Naive thymus-derived CD4-positive, alpha-beta T cell (primary cell): ENCODE measurements around the gene ARHGEF7. TPM values are rescaled to one million over a fixed set of nuclear protein-coding genes. Genes with fewer than 3 reads are reported as not detected.

Source experiments
- ATAC-seq: fragments of 150-1000 bp; cut with Tn5 transposase; 2 replicates; pipeline ENCODE4 v1.10.0; 2021; ENCODE audit warnings: mild to moderate bottlenecking, moderate library complexity
- CTCF ChIA-PET: fragments of 350-600 bp; sonication (Branson Sonifier 250); formaldehyde crosslinking; loops from one replicate; lab custom pipeline; 2021; ENCODE audit warnings: antibody characterized with exemption; lab: Charles Lee
- POLR2A ChIA-PET: fragments of 350-600 bp; sonication (Branson Sonifier 250); formaldehyde crosslinking; loops from one replicate; lab custom pipeline; 2021; ENCODE audit warnings: antibody characterized with exemption, inconsistent platforms; lab: Charles Lee
- DNase-seq, 9 donors: peaks; one replicate each; pipeline versions ENCODE4 v3.0.0 to v3.0.0-alpha.2; 2020 to 2022; ENCODE audit warnings: mixed read lengths in 1 of 9
- H3K27ac ChIP-seq: one replicate; pipeline ENCODE4 v1.7.0; 2013; ENCODE audit warnings: mild to moderate bottlenecking, low read depth, low read length, moderate library complexity
- H3K27me3 ChIP-seq, 2 donors: one replicate each; pipeline ENCODE4 v1.7.0; 2013; ENCODE audit warnings: low read length in 2 of 2, mild to moderate bottlenecking in 2 of 2, moderate library complexity in 2 of 2; ENCODE audit not compliant: control insufficient read depth in 2 of 2, insufficient read depth in 2 of 2
- H3K36me3 ChIP-seq, 3 experiments: 1 replicate in 2 of 3; 2 replicates in 1 of 3; pipeline ENCODE4 v1.7.0; 2013; ENCODE audit warnings: low read length in 3 of 3, mild to moderate bottlenecking in 3 of 3, moderate library complexity in 1 of 3; ENCODE audit not compliant: insufficient read depth in 3 of 3, control insufficient read depth in 2 of 3
- H3K4me1 ChIP-seq, 2 donors: one replicate each; pipeline ENCODE4 v1.7.0; 2013; ENCODE audit warnings: low read length in 2 of 2, mild to moderate bottlenecking in 2 of 2, moderate library complexity in 1 of 2; ENCODE audit not compliant: control insufficient read depth in 2 of 2, insufficient read depth in 2 of 2
- H3K4me3 ChIP-seq: 2 replicates; pipeline ENCODE4 v1.7.0; 2013; ENCODE audit warnings: mild to moderate bottlenecking, low read length
- H3K9me3 ChIP-seq, 3 experiments: 1 replicate in 2 of 3; 2 replicates in 1 of 3; pipeline ENCODE4 v1.7.0; 2013; ENCODE audit warnings: low read length in 3 of 3; ENCODE audit not compliant: control insufficient read depth in 2 of 3
- H3K27ac Mint-ChIP-seq, 9 donors: one replicate each; pipeline ENCODE4 v1.8.0; 2020 to 2022; ENCODE audit warnings: mixed read lengths in 9 of 9, mild to moderate bottlenecking in 8 of 9, moderate library complexity in 5 of 9, inconsistent platforms in 2 of 9
- H3K27me3 Mint-ChIP-seq, 5 donors: one replicate each; pipeline ENCODE4 v1.8.0; 2021 to 2022; ENCODE audit warnings: mixed read lengths in 5 of 5, mild to moderate bottlenecking in 1 of 5
- H3K36me3 Mint-ChIP-seq, 5 donors: one replicate each; pipeline ENCODE4 v1.8.0; 2020 to 2022; ENCODE audit warnings: mixed read lengths in 5 of 5, mild to moderate bottlenecking in 3 of 5, inconsistent platforms in 1 of 5
- H3K4me1 Mint-ChIP-seq, 7 donors: one replicate each; pipeline ENCODE4 v1.8.0; 2020 to 2022; ENCODE audit warnings: mixed read lengths in 7 of 7, mild to moderate bottlenecking in 3 of 7, inconsistent platforms in 1 of 7
- H3K4me3 Mint-ChIP-seq, 10 donors: one replicate each; pipeline ENCODE4 v1.8.0; 2020 to 2022; ENCODE audit warnings: mild to moderate bottlenecking in 10 of 10, mixed read lengths in 10 of 10, moderate library complexity in 6 of 10, inconsistent platforms in 2 of 10
- H3K9me3 Mint-ChIP-seq, 11 donors: one replicate each; pipeline ENCODE4 v1.8.0; 2020 to 2022; ENCODE audit warnings: mixed read lengths in 11 of 11, mild to moderate bottlenecking in 4 of 11, inconsistent platforms in 1 of 11, moderate library complexity in 1 of 11
- intact Hi-C, 2 donors: fragments of 100-400 bp; cut with micrococcal nuclease; formaldehyde crosslinking; loops; one replicate each; pipeline ENCODE4 v1.15.1; 2023
- polyA plus RNA-seq, 2 donors: library from polyadenylated mRNA; unstranded; fragments of 300-500 nt; fragmentation: Illumina TruSeq; gene quantifications; one replicate each; pipeline ENCODE4 v1.2.3, GENCODE V29; 2021
- total RNA-seq, 6 experiments: library from RNA in 5 of 6; stranded (reverse) in 5 of 6; gene quantifications; 1 replicate in 5 of 6; 2 replicates in 1 of 6; pipeline ENCODE4 v1.2.3 and lab custom pipeline; 2021 to 2026

The ARHGEF7 gene
- total and polyA plus RNA-seq, 7 experiments from 2014 or later: 10.0 to 84.0 (median 76.7) TPM

- no peak overlapping the region for H3K27ac Mint-ChIP-seq
- ATAC-seq (no peak), DNase-seq (no peak)
- intact Hi-C loops: no loop called here
- H3K4me3 ChIP-seq: no peak overlapping the region
- H3K27me3 ChIP-seq: no peaks in the 10 kb centered on the region
- H3K4me1 Mint-ChIP-seq: peaks cover 0 to 5% (median 0%) of the 10 kb centered on the region in 7 donors
- no peaks in the 10 kb centered on the region for H3K27me3 Mint-ChIP-seq
- no peaks in the 10 kb centered on the region for H3K4me1 ChIP-seq
- no peak overlapping the region for H3K27ac ChIP-seq
- H3K36me3 Mint-ChIP-seq: peaks cover 7 to 31% (median 19%) of the 10 kb centered on the region in 5 donors
- H3K9me3 ChIP-seq: peaks cover 0 to 7% (median 0%) of the 10 kb centered on the region in 3 experiments
- H3K9me3 Mint-ChIP-seq: peaks cover 0 to 12% (median 2%) of the 10 kb centered on the region in 11 donors
- ChIA-PET CTCF (no interaction called here), POLR2A (no interaction called here)
- peaks cover 0 to 12% (median 0%) of the 10 kb centered on the region in 3 experiments for H3K36me3 ChIP-seq
- H3K4me3 Mint-ChIP-seq: no peak overlapping the region
These were observed 202.0 kb downstream of the ARHGEF7 start for GRCh38 chr13:111317042-111317550.

GRCh38 chr13:111317571-111318345, 202.6 kb downstream of the ARHGEF7 start:
- ATAC-seq: no peak
- ChIA-PET POLR2A (no interaction called here), CTCF (no interaction called here)
- intact Hi-C loops: no loop called here
- peaks cover 0 to 5% (median 0%) of the 10 kb centered on the region in 7 donors for H3K4me1 Mint-ChIP-seq
- no peak overlapping the region for H3K4me3 ChIP-seq
- H3K27ac ChIP-seq: no peak overlapping the region
- H3K4me1 ChIP-seq: no peaks in the 10 kb centered on the region
- H3K27ac Mint-ChIP-seq: peak overlapping the region in 1 of 9 donors; percentile 3
- peaks cover 3 to 25% (median 13%) of the 10 kb centered on the region in 5 donors for H3K36me3 Mint-ChIP-seq
- peaks cover 0 to 4% (median 0%) of the 10 kb centered on the region in 3 experiments for H3K9me3 ChIP-seq
- H3K9me3 Mint-ChIP-seq: peaks cover 0 to 5% (median 1%) of the 10 kb centered on the region in 11 donors
- no peaks in the 10 kb centered on the region for H3K27me3 Mint-ChIP-seq
- no peak overlapping the region for H3K4me3 Mint-ChIP-seq
- no peak for DNase-seq
- peaks cover 0 to 10% (median 0%) of the 10 kb centered on the region in 3 experiments for H3K36me3 ChIP-seq
- H3K27me3 ChIP-seq: no peaks in the 10 kb centered on the region

GRCh38 chr13:111318386-111318785, 203.3 kb downstream of the ARHGEF7 start:
- Histone ChIP-seq H3K27me3 (no peaks in the 10 kb centered on the region), H3K9me3 (no peaks in the 10 kb centered on the region), H3K4me1 (no peaks in the 10 kb centered on the region), H3K4me3 (no peak overlapping the region), H3K36me3 (peaks cover 0 to 7% (median 0%) of the 10 kb centered on the region in 3 experiments), H3K27ac (no peak overlapping the region)
- no peak overlapping the region for H3K4me3 Mint-ChIP-seq
- no peak overlapping the region for H3K27ac Mint-ChIP-seq
- ChIA-PET POLR2A (no interaction called here), CTCF (no interaction called here)
- H3K27me3 Mint-ChIP-seq: no peaks in the 10 kb centered on the region
- DNase-seq: no peak
- peak; percentile 10 for ATAC-seq
- peaks cover 0 to 25% (median 11%) of the 10 kb centered on the region in 5 donors for H3K36me3 Mint-ChIP-seq
- peaks cover 0 to 5% (median 0%) of the 10 kb centered on the region in 7 donors for H3K4me1 Mint-ChIP-seq
- H3K9me3 Mint-ChIP-seq: peaks cover 0 to 2% (median 0%) of the 10 kb centered on the region in 11 donors
- intact Hi-C loops: no loop called here

GRCh38 chr13:111319521-111319920, 204.4 kb downstream of the ARHGEF7 start:
- ATAC-seq (no peak), DNase-seq (no peak)
- no peak overlapping the region for H3K4me3 Mint-ChIP-seq
- no peaks in the 10 kb centered on the region for H3K9me3 Mint-ChIP-seq
- H3K27ac Mint-ChIP-seq: peak overlapping the region in 1 of 9 donors; percentile 8
- ChIA-PET POLR2A (no interaction called here), CTCF (no interaction called here)
- H3K27me3 ChIP-seq: no peaks in the 10 kb centered on the region
- no peaks in the 10 kb centered on the region for H3K27me3 Mint-ChIP-seq
- H3K27ac ChIP-seq: no peak overlapping the region
- peaks cover 0 to 22% (median 11%) of the 10 kb centered on the region in 5 donors for H3K36me3 Mint-ChIP-seq
- no peaks in the 10 kb centered on the region for H3K9me3 ChIP-seq
- no peak overlapping the region for H3K4me3 ChIP-seq
- peaks cover 0 to 7% (median 0%) of the 10 kb centered on the region in 3 experiments for H3K36me3 ChIP-seq
- H3K4me1 ChIP-seq: no peaks in the 10 kb centered on the region
- intact Hi-C loops: no loop called here
- H3K4me1 Mint-ChIP-seq: peaks cover 0 to 12% (median 5%) of the 10 kb centered on the region in 7 donors

- intact Hi-C loops: no loop called here
- ATAC-seq (no peak), DNase-seq (no peak)
- H3K4me1 Mint-ChIP-seq: peaks cover 0 to 13% (median 5%) of the 10 kb centered on the region in 7 donors
- H3K4me3 Mint-ChIP-seq: no peak within 1 kb of the TSS
- Histone ChIP-seq H3K4me1 (no peaks in the 10 kb centered on the region), H3K27ac (no peak within 1 kb of the TSS), H3K27me3 (no peaks in the 10 kb centered on the region), H3K4me3 (no peak within 1 kb of the TSS), H3K9me3 (no peaks in the 10 kb centered on the region), H3K36me3 (peaks cover 0 to 7% (median 0%) of the 10 kb centered on the region in 3 experiments)
- POLR2A ChIA-PET: no interaction called here
- H3K9me3 Mint-ChIP-seq: no peaks in the 10 kb centered on the region
- CTCF ChIA-PET: no interaction called here
- peak within 1 kb of the TSS in 1 of 9 donors; percentile 8 for H3K27ac Mint-ChIP-seq
- peaks cover 0 to 22% (median 11%) of the 10 kb centered on the region in 5 donors for H3K36me3 Mint-ChIP-seq
- no peaks in the 10 kb centered on the region for H3K27me3 Mint-ChIP-seq
These were observed 205.1 kb downstream of the ARHGEF7 start, which contains the start of gene TEX29 for GRCh38 chr13:111319998-111320911. TSS of gene TEX29 (plus strand) at chr13:111320642. CDS start at chr13:111320891, 249 bp downstream.
